Measurements from ENCODE around the gene SETD1B. TPM values are rescaled to one million over a fixed set of nuclear protein-coding genes. Genes with fewer than 3 reads are reported as not detected.

Gene SETD1B
- total and polyA plus RNA-seq, 2 donors (not counting 3 experiments of a cell fraction or from before 2014, with no cell fraction given) = 2.6 to 27.0 TPM

- FAIRE-seq (no peak), DNase-seq (ENCODE audit: low read depth, low spot score) (no peak)
- H4K20me1 ChIP-seq (replicated peaks; ENCODE audit: control insufficient read depth, extremely low read depth, insufficient read depth, low read length) = no peaks in the 10 kb centered on the region
- intact Hi-C loops (cut with micrococcal nuclease) = loop anchor here (5.0 kb wide), 2 partner anchors 45 to 210 kb away; partner anchors contain the start of gene KDM2B
- peaks cover 7% of the 10 kb centered on the region for H3K79me2 ChIP-seq (ENCODE audit: control insufficient read depth, insufficient read depth, low read length)
- no peak overlapping the region for H3K27ac ChIP-seq (ENCODE audit: insufficient read depth, low read depth, low read length)
- POLR2A ChIA-PET = no interaction called here
- no peaks in the 10 kb centered on the region for H3K9me3 ChIP-seq (replicated peaks; ENCODE audit: control insufficient read depth, insufficient read depth, low read length)
- H3K9me1 ChIP-seq (replicated peaks; ENCODE audit: control insufficient read depth, extremely low read depth, insufficient read depth, low read length) = no peaks in the 10 kb centered on the region
- no peak overlapping the region for H2AFZ ChIP-seq (ENCODE audit: low read depth, low read length)
- no peak overlapping the region for H3K4me3 ChIP-seq (replicated peaks in 1 of 3; ENCODE audit: insufficient read depth in 1 of 3, low read depth in 1 of 3, low read length in 3 of 3)
- dilution Hi-C loops (cut with MboI; ENCODE audit: extremely low pct_ligation_motif_present, low sequenced_read_pairs) = no loop called here
- H3K9ac ChIP-seq (replicated peaks; ENCODE audit: extremely low read depth, insufficient read depth, low read length) = no peak overlapping the region
- TF ChIP-seq MAX (IDR thresholded peaks at IDR 0.05; ENCODE audit: insufficient read depth, insufficient read length) = no peak
- H3K27me3 ChIP-seq (ENCODE audit: control insufficient read depth in 2 of 2, insufficient read depth in 2 of 2, low read length in 2 of 2) = no peaks in the 10 kb centered on the region
- H3K4me2 ChIP-seq (ENCODE audit: insufficient read depth, low read length) = no peak overlapping the region
- peaks cover 28% of the 10 kb centered on the region for H3K4me1 ChIP-seq (ENCODE audit: control insufficient read depth, extremely low read depth, insufficient read depth, low read length)
- CTCF ChIA-PET = interaction anchor here (0.5 to 12.7 kb wide), 7 partner anchors 11 to 240 kb away, joined by 3 to 774 read pairs (median 7); partner anchors contain the start of gene SETD1B
- peaks cover 2 to 9% of the 10 kb centered on the region in 2 experiments for H3K36me3 ChIP-seq (ENCODE audit: control insufficient read depth in 2 of 2, extremely low read depth in 1 of 2, insufficient read depth in 2 of 2, low read length in 2 of 2)
- BruUV-seq (replicated peaks) = no TSS peak
Observed at GRCh38 chr12:121791671-121792551, 11.9 kb upstream of the SETD1B start.

GRCh38 chr12:121792607-121793439 is 11.0 kb upstream of the SETD1B start:
- FAIRE-seq = no peak

More at GRCh38 chr12:121792607-121793439, 11.0 kb upstream of the SETD1B start:
- Histone ChIP-seq H3K9me3 (replicated peaks; ENCODE audit: control insufficient read depth, insufficient read depth, low read length) (no peaks in the 10 kb centered on the region), H4K20me1 (replicated peaks; ENCODE audit: control insufficient read depth, extremely low read depth, insufficient read depth, low read length) (no peaks in the 10 kb centered on the region), H3K9me1 (replicated peaks; ENCODE audit: control insufficient read depth, extremely low read depth, insufficient read depth, low read length) (no peaks in the 10 kb centered on the region), H3K4me2 (ENCODE audit: insufficient read depth, low read length) (peak overlapping the region; percentile 49), H3K4me1 (ENCODE audit: control insufficient read depth, extremely low read depth, insufficient read depth, low read length) (peaks cover 34% of the 10 kb centered on the region), H3K4me3 (replicated peaks in 1 of 3; ENCODE audit: insufficient read depth in 1 of 3, low read depth in 1 of 3, low read length in 3 of 3) (peak overlapping the region; percentile 18 to 43 (median 22)), H3K9ac (replicated peaks; ENCODE audit: extremely low read depth, insufficient read depth, low read length) (peak overlapping the region; percentile 38), H2AFZ (ENCODE audit: low read depth, low read length) (peak overlapping the region; percentile 10), H3K79me2 (ENCODE audit: control insufficient read depth, insufficient read depth, low read length) (peaks cover 10% of the 10 kb centered on the region), H3K36me3 (ENCODE audit: control insufficient read depth in 2 of 2, extremely low read depth in 1 of 2, insufficient read depth in 2 of 2, low read length in 2 of 2) (peaks cover 2 to 9% of the 10 kb centered on the region in 2 experiments), H3K27me3 (ENCODE audit: control insufficient read depth in 2 of 2, insufficient read depth in 2 of 2, low read length in 2 of 2) (no peaks in the 10 kb centered on the region), H3K27ac (ENCODE audit: insufficient read depth, low read depth, low read length) (no peak overlapping the region)
- TF ChIP-seq MAX (IDR thresholded peaks at IDR 0.05; ENCODE audit: insufficient read depth, insufficient read length) (no peak), POLR2A (IDR thresholded peaks at IDR 0.05; ENCODE audit: low read depth, low read length) (no peak), CTCF (IDR thresholded peaks at IDR 0.05; ENCODE audit: extremely low read depth in 1 of 2, insufficient read depth in 1 of 2, low read depth in 1 of 2, low read length in 2 of 2) (no peak), MYC (IDR thresholded peaks at IDR 0.05; ENCODE audit: low read depth, low read length) (no peak), GATA2 (IDR thresholded peaks at IDR 0.05; ENCODE audit: insufficient read depth, insufficient read length, low read depth, low read length) (no peak), FOS (IDR thresholded peaks at IDR 0.05; ENCODE audit: borderline replicate concordance, insufficient read depth, low read length) (no peak), EZH2 (IDR thresholded peaks at IDR 0.05; ENCODE audit: borderline replicate concordance, low read depth, low read length, severe bottlenecking) (no peak), JUN (IDR thresholded peaks at IDR 0.05; ENCODE audit: borderline replicate concordance, insufficient read depth, insufficient read length, low read depth) (no peak), POLR2AphosphoS5 (IDR thresholded peaks at IDR 0.05; ENCODE audit: insufficient read depth, low read depth, low read length) (no peak)
- intact Hi-C loops (cut with micrococcal nuclease) (loop anchor here (5.0 kb wide), 2 partner anchors 46 to 211 kb away; partner anchors contain the start of gene KDM2B), dilution Hi-C loops (cut with MboI; ENCODE audit: extremely low pct_ligation_motif_present, low sequenced_read_pairs) (no loop called here)
- no TSS peak for BruUV-seq (replicated peaks)
- DNase-seq (ENCODE audit: low read depth, low spot score) = no peak
- POLR2A ChIA-PET = interaction anchor here (5.7 kb wide), 1 partner anchor 19 kb away, joined by 37 read pairs; no protein-coding TSS in a partner anchor
- CTCF ChIA-PET = interaction anchor here (1.4 to 12.7 kb wide), 18 partner anchors 12 to 241 kb away, joined by 3 to 774 read pairs (median 16); partner anchors contain the start of genes PSMD9, SETD1B and TMEM120B

Data from endothelial cell of umbilical vein (primary cell).